ENCODE measurements around the gene SERPINB1. TPM values are rescaled to one million over a fixed set of nuclear protein-coding genes. Genes with fewer than 3 reads are reported as not detected.

The SERPINB1 gene
- total RNA-seq, 4 donors from 2014 or later = 21.3 to 29.0 (median 23.1) TPM

DNA sequence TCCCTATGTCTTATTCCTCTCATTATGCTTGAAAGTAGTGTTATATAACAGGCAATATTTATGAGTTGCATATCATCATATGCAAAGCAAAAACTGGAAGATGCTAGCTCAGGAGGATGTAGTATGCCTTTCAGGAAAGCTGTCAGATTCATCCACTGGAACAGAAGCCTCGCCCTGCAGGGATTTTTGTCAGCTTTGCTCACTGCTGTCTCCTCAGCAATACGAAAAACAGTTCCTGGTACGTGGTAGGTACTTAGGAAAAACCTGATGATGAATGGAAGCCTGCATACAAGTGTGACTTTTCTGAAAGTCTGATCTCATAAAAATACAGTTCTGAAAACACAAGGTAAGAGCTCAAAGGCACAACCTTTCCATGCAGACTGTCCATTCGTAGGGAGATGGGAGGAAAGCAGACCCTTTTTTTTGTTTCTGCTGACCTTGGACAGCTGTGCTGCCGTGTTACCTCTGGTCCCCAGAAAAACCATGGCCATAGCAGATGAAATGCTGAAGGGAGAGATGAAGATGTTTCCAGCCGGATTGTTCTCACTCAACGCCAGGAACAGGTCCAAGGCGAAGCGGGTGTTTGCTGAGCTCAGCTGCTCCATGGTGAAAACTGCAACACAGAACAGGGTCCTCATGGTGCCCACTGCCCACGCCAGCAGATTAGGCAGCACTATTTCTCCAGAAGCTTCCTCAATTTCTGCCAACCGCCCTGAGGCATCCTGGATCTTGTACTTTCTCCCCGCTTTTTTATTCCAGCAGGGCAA is 1.5 kb downstream of the SERPINB1 start:
- no peaks in the 10 kb centered on the region for H3K27me3 ChIP-seq
- H3K4me1 ChIP-seq = peaks cover 0 to 48% (median 20%) of the 10 kb centered on the region in 4 donors
- no peaks in the 10 kb centered on the region for H3K9me3 ChIP-seq
- H3K27ac ChIP-seq = peak overlapping the region; percentile 84 to 97 (median 95)
- peaks cover 0 to 40% (median 2%) of the 10 kb centered on the region in 3 donors for H3K36me3 ChIP-seq
- H3K4me3 ChIP-seq = peak overlapping the region; percentile 45 to 86 (median 66)
- no peak for TF ChIP-seq CTCF (IDR thresholded peaks at IDR 0.05)
- no peak for TF ChIP-seq POLR2A (IDR thresholded peaks at IDR 0.05)
- TF ChIP-seq EP300 (IDR thresholded peaks at IDR 0.05) = no peak
- no peak for DNase-seq (ENCODE audit: low spot score in 2 of 2)
- WGBS, 2 donors = 64 to 71% methylated on average over 12 of the region's 12 CpGs

- no peak for DNase-seq (ENCODE audit: low spot score in 2 of 2)
Measured at GRCh38 chr6:2839195-2839981, 2.3 kb downstream of the SERPINB1 start.

DNA sequence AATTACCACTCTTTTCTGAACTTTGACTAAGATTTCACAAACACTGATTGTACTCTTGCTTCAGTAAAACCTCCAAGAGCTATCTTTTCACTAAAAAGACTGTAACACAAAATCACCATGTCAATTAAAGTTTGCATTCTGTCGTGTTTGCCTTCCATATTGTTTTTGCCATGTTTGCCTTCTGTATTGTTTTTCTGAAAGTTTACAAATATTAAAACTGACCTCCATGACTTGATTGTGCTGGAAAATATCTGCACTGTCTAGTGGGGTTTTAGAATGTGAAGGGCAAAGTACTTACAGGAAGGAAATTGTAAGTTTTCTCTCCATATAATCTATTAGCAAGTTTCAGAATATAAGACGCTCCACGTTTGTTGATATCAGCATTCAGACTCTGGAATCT is 3.4 kb downstream of the SERPINB1 start:
- Histone ChIP-seq H3K36me3 (peaks cover 0 to 59% (median 2%) of the 10 kb centered on the region in 3 donors), H3K9me3 (no peaks in the 10 kb centered on the region), H3K27ac (no peak overlapping the region), H3K4me1 (peaks cover 0 to 46% (median 20%) of the 10 kb centered on the region in 4 donors), H3K4me3 (no peak overlapping the region), H3K27me3 (no peaks in the 10 kb centered on the region)
- TF ChIP-seq EP300 (IDR thresholded peaks at IDR 0.05) (no peak), CTCF (IDR thresholded peaks at IDR 0.05) (no peak), POLR2A (IDR thresholded peaks at IDR 0.05) (no peak)
- WGBS, 2 donors = 61 to 62% methylated on average over 3 of the region's 3 CpGs
- no peak for DNase-seq (ENCODE audit: low spot score in 2 of 2)

More at GRCh38 chr6:2839195-2839981, 2.3 kb downstream of the SERPINB1 start:
- Histone ChIP-seq H3K36me3 (peaks cover 0 to 48% (median 2%) of the 10 kb centered on the region in 3 donors), H3K4me3 (peak overlapping the region in 1 of 4 donors; percentile 18), H3K9me3 (no peaks in the 10 kb centered on the region), H3K27me3 (no peaks in the 10 kb centered on the region), H3K4me1 (peaks cover 0 to 48% (median 20%) of the 10 kb centered on the region in 4 donors), H3K27ac (peak overlapping the region in 1 of 4 donors; percentile 94)
- TF ChIP-seq CTCF (IDR thresholded peaks at IDR 0.05) = no peak
- TF ChIP-seq POLR2A (IDR thresholded peaks at IDR 0.05) = no peak
- no peak for TF ChIP-seq EP300 (IDR thresholded peaks at IDR 0.05)
- 49 to 50% methylated on average over 9 of the region's 9 CpGs for WGBS, 2 donors

DNA sequence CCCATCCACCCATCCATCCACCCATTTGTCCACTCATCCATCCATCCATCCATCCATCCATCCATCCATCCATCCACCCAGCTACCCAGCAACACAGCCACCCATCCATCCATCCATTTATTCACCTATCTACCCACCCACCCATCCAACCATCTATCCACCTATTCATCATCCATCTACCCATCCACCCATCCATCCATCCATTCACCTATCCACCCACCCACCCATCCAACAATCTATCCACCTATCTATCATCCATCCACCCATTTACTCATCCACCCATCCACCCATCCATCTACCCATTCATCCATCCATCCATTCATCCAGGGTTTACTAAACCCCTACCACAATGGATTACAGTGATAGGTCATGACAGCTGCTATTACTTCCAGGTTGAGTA is 7.4 kb downstream of the SERPINB1 start:
- no peak overlapping the region for H3K27ac ChIP-seq
- no peak overlapping the region for H3K4me3 ChIP-seq
- H3K9me3 ChIP-seq = no peaks in the 10 kb centered on the region
- peaks cover 0 to 76% (median 2%) of the 10 kb centered on the region in 3 donors for H3K36me3 ChIP-seq
- no peaks in the 10 kb centered on the region for H3K27me3 ChIP-seq
- TF ChIP-seq EP300 (IDR thresholded peaks at IDR 0.05) (no peak), CTCF (IDR thresholded peaks at IDR 0.05) (no peak), POLR2A (IDR thresholded peaks at IDR 0.05) (no peak)
- DNase-seq (ENCODE audit: low spot score in 2 of 2) = no peak
- H3K4me1 ChIP-seq = peaks cover 0 to 13% (median under 1%) of the 10 kb centered on the region in 4 donors

DNA sequence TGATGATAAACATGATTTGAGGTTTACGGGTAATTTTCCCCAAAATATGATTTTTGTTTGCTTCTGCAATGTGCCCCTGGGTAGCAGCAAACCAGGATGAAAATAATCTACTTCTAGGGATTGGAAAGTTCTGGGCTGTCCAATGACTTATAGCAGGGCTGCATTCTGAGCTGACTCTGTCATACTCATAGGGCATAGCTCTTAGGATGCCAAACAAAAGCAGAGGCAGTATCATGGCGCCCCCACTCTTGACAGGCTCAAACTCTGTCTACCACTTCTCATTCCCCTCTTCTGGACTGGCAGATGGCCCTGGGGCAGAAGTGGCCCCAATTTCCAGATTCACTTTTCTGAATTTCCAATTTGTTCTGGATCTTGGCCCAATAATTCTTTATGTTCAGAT is 10.3 kb downstream of the SERPINB1 start:
- no peak overlapping the region for H3K27ac ChIP-seq
- H3K9me3 ChIP-seq = no peaks in the 10 kb centered on the region
- H3K36me3 ChIP-seq = peaks cover 0 to 52% (median 0%) of the 10 kb centered on the region in 3 donors
- no peak for DNase-seq (ENCODE audit: low spot score in 2 of 2)
- H3K4me3 ChIP-seq = no peak overlapping the region
- WGBS, 2 donors = 92 to 98% methylated on average over 2 of the region's 2 CpGs
- TF ChIP-seq EP300 (IDR thresholded peaks at IDR 0.05) = no peak
- TF ChIP-seq POLR2A (IDR thresholded peaks at IDR 0.05) = no peak
- no peak for TF ChIP-seq CTCF (IDR thresholded peaks at IDR 0.05)
- H3K4me1 ChIP-seq = no peaks in the 10 kb centered on the region
- H3K27me3 ChIP-seq = no peaks in the 10 kb centered on the region

All from tibial nerve (tissue), 4 donors.